ENCODE results near the gene DOK6. TPM values are rescaled to one million over a fixed set of nuclear protein-coding genes. Genes with fewer than 3 reads are reported as not detected.

DOK6 gene
- total and polyA plus RNA-seq, 10 donors = 0.09 to 2.0 (median 0.40) TPM

- no peak overlapping the region for H3K27ac ChIP-seq
- H3K4me3 ChIP-seq = no peak overlapping the region
- H3K27me3 ChIP-seq (replicated peaks in 1 of 7) = no peaks in the 10 kb centered on the region
- intact Hi-C loops (cut with DNase I; ENCODE audit: low total_unique reads) = no loop called here
- H3K36me3 ChIP-seq = no peaks in the 10 kb centered on the region
- DNase-seq = no peak
- no peaks in the 10 kb centered on the region for H3K9me3 ChIP-seq
- TF ChIP-seq POLR2AphosphoS5 (IDR thresholded peaks at IDR 0.05) (no peak), POLR2A (IDR thresholded peaks at IDR 0.05) (no peak)
- TF ChIP-seq, protein P1, sequence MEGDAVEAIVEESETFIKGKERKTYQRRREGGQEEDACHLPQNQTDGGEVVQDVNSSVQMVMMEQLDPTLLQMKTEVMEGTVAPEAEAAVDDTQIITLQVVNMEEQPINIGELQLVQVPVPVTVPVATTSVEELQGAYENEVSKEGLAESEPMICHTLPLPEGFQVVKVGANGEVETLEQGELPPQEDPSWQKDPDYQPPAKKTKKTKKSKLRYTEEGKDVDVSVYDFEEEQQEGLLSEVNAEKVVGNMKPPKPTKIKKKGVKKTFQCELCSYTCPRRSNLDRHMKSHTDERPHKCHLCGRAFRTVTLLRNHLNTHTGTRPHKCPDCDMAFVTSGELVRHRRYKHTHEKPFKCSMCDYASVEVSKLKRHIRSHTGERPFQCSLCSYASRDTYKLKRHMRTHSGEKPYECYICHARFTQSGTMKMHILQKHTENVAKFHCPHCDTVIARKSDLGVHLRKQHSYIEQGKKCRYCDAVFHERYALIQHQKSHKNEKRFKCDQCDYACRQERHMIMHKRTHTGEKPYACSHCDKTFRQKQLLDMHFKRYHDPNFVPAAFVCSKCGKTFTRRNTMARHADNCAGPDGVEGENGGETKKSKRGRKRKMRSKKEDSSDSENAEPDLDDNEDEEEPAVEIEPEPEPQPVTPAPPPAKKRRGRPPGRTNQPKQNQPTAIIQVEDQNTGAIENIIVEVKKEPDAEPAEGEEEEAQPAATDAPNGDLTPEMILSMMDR (IDR thresholded peaks at IDR 0.05 in 8 of 11, conservative IDR thresholded peaks at IDR 0.05 in 3 of 11) = no peak
- H3K4me1 ChIP-seq = no peaks in the 10 kb centered on the region
Observed at GRCh38 chr18:69703461-69703860, 302.8 kb downstream of the DOK6 start.

GRCh38 chr18:69705987-69706386 lies 305.3 kb downstream of the DOK6 start:
- WGBS, 5 donors = 52 to 64% (median 56%) methylated on average over 2 of the region's 2 CpGs

DNA sequence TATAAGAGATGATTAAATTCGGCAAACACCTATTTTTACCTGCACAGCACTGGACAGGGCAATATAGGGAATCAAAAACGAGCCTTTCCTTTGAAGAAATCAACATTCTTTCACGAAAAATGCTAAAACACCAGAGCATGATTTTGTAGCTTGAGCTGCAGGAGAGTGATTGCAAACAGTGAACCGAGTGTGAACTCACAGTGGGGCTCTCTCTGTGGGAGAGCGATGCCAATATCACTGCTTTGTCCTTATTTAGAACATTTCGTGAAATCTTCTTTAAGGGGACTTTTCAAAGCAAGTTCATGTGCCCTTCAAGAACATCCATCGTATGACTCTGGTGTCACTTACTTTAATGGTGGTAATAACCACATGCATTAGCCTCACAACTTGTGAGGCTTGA lies 308.2 kb downstream of the DOK6 start:
- intact Hi-C loops (cut with DNase I; ENCODE audit: low total_unique reads) = no loop called here
- no peak for DNase-seq
- no peaks in the 10 kb centered on the region for H3K27me3 ChIP-seq (replicated peaks in 1 of 7)
- H3K9me3 ChIP-seq = no peaks in the 10 kb centered on the region
- TF ChIP-seq, protein P1 (IDR thresholded peaks at IDR 0.05 in 8 of 11, conservative IDR thresholded peaks at IDR 0.05 in 3 of 11) = no peak
- no peak for TF ChIP-seq POLR2AphosphoS5 (IDR thresholded peaks at IDR 0.05)
- no peak for TF ChIP-seq POLR2A (IDR thresholded peaks at IDR 0.05)
- no peaks in the 10 kb centered on the region for H3K4me1 ChIP-seq
- WGBS, 5 donors = 75 to 86% (median 78%) methylated on average over 7 of the region's 7 CpGs
- no peak overlapping the region for H3K27ac ChIP-seq
- H3K36me3 ChIP-seq = no peaks in the 10 kb centered on the region
- no peak overlapping the region for H3K4me3 ChIP-seq

More at GRCh38 chr18:69705987-69706386, 305.3 kb downstream of the DOK6 start:
- TF ChIP-seq POLR2AphosphoS5 (IDR thresholded peaks at IDR 0.05) (no peak), POLR2A (IDR thresholded peaks at IDR 0.05) (no peak)
- TF ChIP-seq, protein P1 (IDR thresholded peaks at IDR 0.05 in 8 of 11, conservative IDR thresholded peaks at IDR 0.05 in 3 of 11) = no peak
- no peak for DNase-seq
- H3K27ac ChIP-seq = no peak overlapping the region
- H3K36me3 ChIP-seq = no peaks in the 10 kb centered on the region
- H3K9me3 ChIP-seq = no peaks in the 10 kb centered on the region
- no peaks in the 10 kb centered on the region for H3K27me3 ChIP-seq (replicated peaks in 1 of 7)
- intact Hi-C loops (cut with DNase I; ENCODE audit: low total_unique reads) = no loop called here
- no peaks in the 10 kb centered on the region for H3K4me1 ChIP-seq
- H3K4me3 ChIP-seq = no peak overlapping the region

GRCh38 chr18:69715191-69715795 lies 314.6 kb downstream of the DOK6 start:
- DNase-seq = no peak
- 72 to 82% (median 79%) methylated on average over 7 of the region's 7 CpGs for WGBS, 5 donors
- intact Hi-C loops (cut with DNase I; ENCODE audit: low total_unique reads) = no loop called here
- Histone ChIP-seq H3K9me3 (peaks cover 8 to 35% (median 32%) of the 10 kb centered on the region in 8 donors), H3K4me1 (no peaks in the 10 kb centered on the region), H3K27ac (no peak overlapping the region), H3K27me3 (replicated peaks in 1 of 7) (no peaks in the 10 kb centered on the region), H3K36me3 (no peaks in the 10 kb centered on the region), H3K4me3 (no peak overlapping the region)
- TF ChIP-seq POLR2AphosphoS5 (IDR thresholded peaks at IDR 0.05) (no peak), POLR2A (IDR thresholded peaks at IDR 0.05) (no peak)
- TF ChIP-seq, protein P1 (IDR thresholded peaks at IDR 0.05 in 8 of 11, conservative IDR thresholded peaks at IDR 0.05 in 3 of 11) = no peak

All from spleen (tissue), 11 donors.